Astrocyte (in vitro differentiated cells and primary cell): Measurements from ENCODE around the gene CPNE2.

Experiments used
- CTCF ChIP-seq: IDR thresholded peaks from 2 replicates; pipeline ENCODE4 v1.5.1; 2011; ENCODE audit warnings: low read depth, mild to moderate bottlenecking, inconsistent platforms, low read length, moderate library complexity; ENCODE audit not compliant: insufficient read depth
- EZH2 ChIP-seq: IDR thresholded peaks from 2 replicates; pipeline ENCODE4 v1.6.1; 2012; ENCODE audit warnings: mild to moderate bottlenecking, low read length, inconsistent platforms; ENCODE audit not compliant: insufficient read depth

GRCh38 chr16:57179215-57179828 is 86.9 kb downstream of the CPNE2 start:
- TF ChIP-seq CTCF (no peak), EZH2 (no peak)
